Erythroblast (primary cell): Measurements from ENCODE around the gene CPED1.

Experiments
- GATA1 ChIP-seq: IDR thresholded peaks from 2 replicates; pipeline ENCODE4 v1.6.1; 2011; ENCODE audit warnings: low read depth, mild to moderate bottlenecking, control low read depth, low read length, moderate library complexity
- POLR2A ChIP-seq: IDR thresholded peaks from 2 replicates; pipeline ENCODE4 v1.6.1; 2011; ENCODE audit warnings: mild to moderate bottlenecking, low read length

DNA sequence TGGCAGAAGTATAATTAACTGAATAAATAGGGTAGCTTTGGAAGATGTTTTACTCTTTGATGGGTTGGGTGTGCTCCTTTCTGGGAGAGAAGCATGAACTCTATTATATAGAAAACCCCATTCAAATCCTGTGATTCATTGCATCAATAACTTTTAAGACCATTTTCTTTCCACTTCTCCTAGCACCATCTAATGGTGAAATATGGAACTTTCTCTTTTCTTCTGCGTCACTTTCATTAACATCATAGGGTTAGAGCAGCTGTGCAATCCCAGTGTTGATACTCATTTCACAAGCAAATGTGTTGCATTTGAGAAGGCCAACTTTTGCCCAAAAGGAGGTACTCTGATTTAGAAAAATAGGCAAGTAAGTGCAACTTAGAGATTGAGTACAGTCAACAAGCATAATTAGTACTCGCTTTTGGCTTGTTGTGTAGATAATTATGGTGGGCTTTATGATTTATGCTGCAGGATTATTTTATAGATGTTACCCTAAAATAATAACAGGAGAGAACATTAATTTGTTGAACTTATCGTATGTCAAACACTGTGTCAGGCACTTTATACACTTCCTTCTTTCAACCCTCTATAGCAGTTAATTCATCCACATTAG, 92.9 kb downstream of the CPED1 start:
- TF ChIP-seq POLR2A (no peak), GATA1 (no peak)
